ENCODE data around the gene MTG2. TPM values are rescaled to one million over a fixed set of nuclear protein-coding genes. Genes with fewer than 3 reads are reported as not detected.

MTG2 gene
- total RNA-seq, result 22.5 and 24.0 TPM in 2 replicates

- peak within 1 kb of the TSS; percentile 74 for H3K4me3 ChIP-seq (ENCODE audit: low read depth, low read length)
- no peaks in the 10 kb centered on the region for H3K27me3 ChIP-seq (ENCODE audit: control insufficient read depth, insufficient read depth, low read length)
- TF ChIP-seq CTCF (IDR thresholded peaks at IDR 0.05; ENCODE audit: insufficient read depth, low read length, severe bottlenecking), result no peak
- DNase-seq (ENCODE audit: low read depth) (peak; percentile 91), FAIRE-seq (no peak)
- no peaks in the 10 kb centered on the region for H3K36me3 ChIP-seq (ENCODE audit: control insufficient read depth, insufficient read depth, low read length)
These were observed at the start of gene MTG2 for GRCh38 chr20:62182469-62183425. Gene MTG2 (plus strand): TSS chr20:62183028. CDS start chr20:62193421, 10,393 bp downstream.

- H3K4me3 ChIP-seq (ENCODE audit: low read depth, low read length), result no peak overlapping the region
- no peaks in the 10 kb centered on the region for H3K27me3 ChIP-seq (ENCODE audit: control insufficient read depth, insufficient read depth, low read length)
- DNase-seq (ENCODE audit: low read depth) (no peak), FAIRE-seq (no peak)
- TF ChIP-seq CTCF (IDR thresholded peaks at IDR 0.05; ENCODE audit: insufficient read depth, low read length, severe bottlenecking), result no peak
- peaks cover 53% of the 10 kb centered on the region for H3K36me3 ChIP-seq (ENCODE audit: control insufficient read depth, insufficient read depth, low read length)
These were observed 49.6 kb upstream of the MTG2 start for GRCh38 chr20:62133051-62133845.

- FAIRE-seq (no peak), DNase-seq (ENCODE audit: low read depth) (no peak)
- no peak for TF ChIP-seq CTCF (IDR thresholded peaks at IDR 0.05; ENCODE audit: insufficient read depth, low read length, severe bottlenecking)
- H3K27me3 ChIP-seq (ENCODE audit: control insufficient read depth, insufficient read depth, low read length), result no peaks in the 10 kb centered on the region
- peaks cover 54% of the 10 kb centered on the region for H3K36me3 ChIP-seq (ENCODE audit: control insufficient read depth, insufficient read depth, low read length)
- H3K4me3 ChIP-seq (ENCODE audit: low read depth, low read length), result no peak overlapping the region
These were observed 49.0 kb upstream of the MTG2 start for GRCh38 chr20:62133864-62134263.

GRCh38 chr20:62134735-62135231 lies 48.0 kb upstream of the MTG2 start:
- Histone ChIP-seq H3K27me3 (ENCODE audit: control insufficient read depth, insufficient read depth, low read length) (no peaks in the 10 kb centered on the region), H3K4me3 (ENCODE audit: low read depth, low read length) (no peak overlapping the region), H3K36me3 (ENCODE audit: control insufficient read depth, insufficient read depth, low read length) (peaks cover 59% of the 10 kb centered on the region)
- TF ChIP-seq CTCF (IDR thresholded peaks at IDR 0.05; ENCODE audit: insufficient read depth, low read length, severe bottlenecking), result no peak
- FAIRE-seq (no peak), DNase-seq (ENCODE audit: low read depth) (no peak)

GRCh38 chr20:62135573-62136266 lies 47.1 kb upstream of the MTG2 start:
- no peaks in the 10 kb centered on the region for H3K27me3 ChIP-seq (ENCODE audit: control insufficient read depth, insufficient read depth, low read length)
- no peak overlapping the region for H3K4me3 ChIP-seq (ENCODE audit: low read depth, low read length)
- H3K36me3 ChIP-seq (ENCODE audit: control insufficient read depth, insufficient read depth, low read length), result peaks cover 60% of the 10 kb centered on the region
- no peak for TF ChIP-seq CTCF (IDR thresholded peaks at IDR 0.05; ENCODE audit: insufficient read depth, low read length, severe bottlenecking)
- no peak for DNase-seq (ENCODE audit: low read depth)
- FAIRE-seq, result no peak

All from bronchial epithelial cell (primary cell).